Measurements from ENCODE around the gene TMEM37. TPM values are rescaled to one million over a fixed set of nuclear protein-coding genes. Genes with fewer than 3 reads are reported as not detected.

TMEM37 gene
- total RNA-seq, 3 donors from 2014 or later (not counting 1 experiment from before 2014, with no cell fraction given): not detected

DNA sequence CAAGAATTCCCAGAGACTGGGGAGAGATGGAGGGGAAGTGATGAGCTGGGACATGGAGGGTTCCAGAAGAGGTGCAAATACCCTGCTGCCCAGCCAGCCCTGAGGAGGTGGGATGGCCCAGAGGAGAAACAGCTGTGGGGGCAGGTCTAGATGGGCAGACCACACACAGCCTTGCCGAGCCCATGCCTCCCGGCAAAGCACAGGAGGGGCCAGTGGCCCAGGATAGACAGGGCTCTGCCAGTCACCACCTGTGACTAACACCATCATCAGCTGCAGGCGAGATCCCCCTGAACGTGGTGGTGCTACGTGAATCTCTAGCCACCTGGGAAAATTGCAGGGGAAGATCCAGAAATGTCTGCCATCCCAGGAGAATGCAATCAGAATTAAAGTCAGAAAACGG lies 53.2 kb downstream of the TMEM37 start:
- DNase-seq: no peak
- no peak overlapping the region for H3K4me3 ChIP-seq (ENCODE audit: low read length)
- 88% methylated on average over 6 of the region's 6 CpGs for WGBS (ENCODE audit: insufficient coverage)
- no peaks in the 10 kb centered on the region for H3K9me3 Mint-ChIP-seq
- H3K36me3 Mint-ChIP-seq: no peaks in the 10 kb centered on the region
- ATAC-seq: no peak
- no peaks in the 10 kb centered on the region for H3K27me3 ChIP-seq (ENCODE audit: control insufficient read depth, insufficient read depth, low read length)
- no peaks in the 10 kb centered on the region for H3K36me3 ChIP-seq (ENCODE audit: control insufficient read depth, insufficient read depth, low read length)
- H3K27ac ChIP-seq (ENCODE audit: low read length): no peak overlapping the region
- TF ChIP-seq, protein P1, sequence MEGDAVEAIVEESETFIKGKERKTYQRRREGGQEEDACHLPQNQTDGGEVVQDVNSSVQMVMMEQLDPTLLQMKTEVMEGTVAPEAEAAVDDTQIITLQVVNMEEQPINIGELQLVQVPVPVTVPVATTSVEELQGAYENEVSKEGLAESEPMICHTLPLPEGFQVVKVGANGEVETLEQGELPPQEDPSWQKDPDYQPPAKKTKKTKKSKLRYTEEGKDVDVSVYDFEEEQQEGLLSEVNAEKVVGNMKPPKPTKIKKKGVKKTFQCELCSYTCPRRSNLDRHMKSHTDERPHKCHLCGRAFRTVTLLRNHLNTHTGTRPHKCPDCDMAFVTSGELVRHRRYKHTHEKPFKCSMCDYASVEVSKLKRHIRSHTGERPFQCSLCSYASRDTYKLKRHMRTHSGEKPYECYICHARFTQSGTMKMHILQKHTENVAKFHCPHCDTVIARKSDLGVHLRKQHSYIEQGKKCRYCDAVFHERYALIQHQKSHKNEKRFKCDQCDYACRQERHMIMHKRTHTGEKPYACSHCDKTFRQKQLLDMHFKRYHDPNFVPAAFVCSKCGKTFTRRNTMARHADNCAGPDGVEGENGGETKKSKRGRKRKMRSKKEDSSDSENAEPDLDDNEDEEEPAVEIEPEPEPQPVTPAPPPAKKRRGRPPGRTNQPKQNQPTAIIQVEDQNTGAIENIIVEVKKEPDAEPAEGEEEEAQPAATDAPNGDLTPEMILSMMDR (IDR thresholded peaks at IDR 0.05): no peak
- H3K4me1 ChIP-seq (ENCODE audit: control insufficient read depth, insufficient read depth, low read length): no peaks in the 10 kb centered on the region
- H3K4me1 Mint-ChIP-seq: no peaks in the 10 kb centered on the region
- intact Hi-C loops (cut with micrococcal nuclease): no loop called here
- H3K9me3 ChIP-seq (ENCODE audit: control insufficient read depth, insufficient read depth, low read length): no peaks in the 10 kb centered on the region
- H3K27ac Mint-ChIP-seq: no peak overlapping the region
- H3K4me3 Mint-ChIP-seq: no peak overlapping the region
- peaks cover 0 to 5% of the 10 kb centered on the region in 2 donors for H3K27me3 Mint-ChIP-seq (ENCODE audit: low read depth in 2 of 2)

DNA sequence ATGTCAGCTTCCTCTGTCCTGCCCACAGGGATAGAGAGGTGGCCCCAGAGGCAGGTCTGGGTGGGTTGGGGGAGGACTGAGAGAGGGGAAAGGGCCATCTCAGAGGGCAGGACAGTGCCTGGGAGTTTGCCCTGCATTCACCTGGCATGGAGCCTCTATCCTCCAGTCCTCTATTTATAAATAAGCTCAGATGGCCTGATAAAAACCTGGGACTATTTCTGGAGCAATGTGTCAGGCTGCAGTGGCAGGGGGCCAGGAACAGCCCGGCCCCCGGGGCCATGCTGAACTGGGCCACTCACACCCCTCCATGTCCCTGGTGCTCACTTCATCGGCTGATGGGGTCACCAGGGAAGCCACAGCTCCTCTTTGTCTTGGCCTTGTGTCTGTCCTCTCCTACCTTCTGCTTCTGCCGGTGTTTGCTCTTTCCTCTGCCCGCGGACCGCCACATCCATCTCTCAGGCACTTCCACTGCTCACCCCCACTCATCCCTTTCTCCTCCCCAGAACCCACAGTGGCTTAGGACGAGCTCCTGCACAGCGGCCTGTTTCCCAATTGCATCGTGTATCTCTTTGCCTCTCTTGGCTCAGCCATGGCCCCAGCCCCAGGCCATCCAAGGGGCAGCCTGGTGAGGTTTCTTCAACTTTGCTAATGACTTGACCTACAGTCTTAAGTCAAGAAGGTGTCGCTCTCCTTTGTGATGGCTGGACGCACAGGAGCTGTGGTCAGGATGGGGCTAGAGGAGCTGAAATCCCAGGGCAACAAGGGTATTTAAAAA lies 53.9 kb downstream of the TMEM37 start:
- TF ChIP-seq, protein P1 (IDR thresholded peaks at IDR 0.05): no peak
- no peak overlapping the region for H3K4me3 Mint-ChIP-seq
- no peaks in the 10 kb centered on the region for H3K36me3 Mint-ChIP-seq
- no peaks in the 10 kb centered on the region for H3K4me1 ChIP-seq (ENCODE audit: control insufficient read depth, insufficient read depth, low read length)
- DNase-seq: no peak
- H3K27me3 Mint-ChIP-seq (ENCODE audit: low read depth in 2 of 2): peaks cover 0 to 9% of the 10 kb centered on the region in 2 donors
- H3K4me1 Mint-ChIP-seq: no peaks in the 10 kb centered on the region
- H3K27ac Mint-ChIP-seq: no peak overlapping the region
- no peak for ATAC-seq
- no peaks in the 10 kb centered on the region for H3K27me3 ChIP-seq (ENCODE audit: control insufficient read depth, insufficient read depth, low read length)
- H3K9me3 ChIP-seq (ENCODE audit: control insufficient read depth, insufficient read depth, low read length): no peaks in the 10 kb centered on the region
- H3K4me3 ChIP-seq (ENCODE audit: low read length): no peak overlapping the region
- no peaks in the 10 kb centered on the region for H3K36me3 ChIP-seq (ENCODE audit: control insufficient read depth, insufficient read depth, low read length)
- 91% methylated on average over 12 of the region's 12 CpGs for WGBS (ENCODE audit: insufficient coverage)
- intact Hi-C loops (cut with micrococcal nuclease): no loop called here
- H3K9me3 Mint-ChIP-seq: no peaks in the 10 kb centered on the region
- no peak overlapping the region for H3K27ac ChIP-seq (ENCODE audit: low read length)

DNA sequence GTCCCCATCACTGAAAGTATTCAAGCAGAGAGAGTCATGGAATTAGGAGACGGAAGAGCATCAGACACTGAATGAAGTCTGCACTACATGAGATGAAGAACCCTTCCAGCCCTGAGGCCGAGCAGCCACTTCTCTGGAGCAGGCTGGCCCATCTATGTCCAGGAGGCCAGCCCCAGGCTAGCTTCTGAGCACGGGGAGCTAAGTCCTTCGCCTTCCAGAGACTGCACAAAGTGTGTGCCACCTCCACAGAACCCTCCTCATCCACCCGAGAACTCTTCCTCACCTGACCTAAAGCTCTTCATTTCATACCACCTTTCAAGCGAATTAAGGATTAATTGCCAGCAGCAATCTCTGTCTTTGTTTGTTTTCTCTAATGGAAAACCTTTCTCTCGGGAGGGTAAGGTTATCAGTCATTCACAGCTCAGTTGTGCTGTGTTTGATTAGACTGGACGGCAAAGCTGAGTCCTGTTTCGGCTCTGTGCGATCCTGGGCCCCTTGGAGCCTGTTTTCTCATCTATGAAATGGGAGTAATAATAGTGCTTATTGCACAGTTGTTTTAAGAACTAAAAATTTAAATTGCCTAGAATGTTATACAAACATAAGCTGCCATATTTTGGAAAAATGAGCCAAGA lies 54.7 kb downstream of the TMEM37 start:
- Mint-ChIP-seq H3K27ac (no peak overlapping the region), H3K27me3 (ENCODE audit: low read depth in 2 of 2) (peaks cover 0 to 10% of the 10 kb centered on the region in 2 donors), H3K4me1 (no peaks in the 10 kb centered on the region), H3K9me3 (no peaks in the 10 kb centered on the region), H3K4me3 (no peak overlapping the region), H3K36me3 (no peaks in the 10 kb centered on the region)
- Histone ChIP-seq H3K27me3 (ENCODE audit: control insufficient read depth, insufficient read depth, low read length) (no peaks in the 10 kb centered on the region), H3K27ac (ENCODE audit: low read length) (no peak overlapping the region), H3K36me3 (ENCODE audit: control insufficient read depth, insufficient read depth, low read length) (no peaks in the 10 kb centered on the region), H3K4me1 (ENCODE audit: control insufficient read depth, insufficient read depth, low read length) (no peaks in the 10 kb centered on the region), H3K9me3 (ENCODE audit: control insufficient read depth, insufficient read depth, low read length) (no peaks in the 10 kb centered on the region), H3K4me3 (ENCODE audit: low read length) (no peak overlapping the region)
- TF ChIP-seq, protein P1 (IDR thresholded peaks at IDR 0.05): no peak
- ATAC-seq (no peak), DNase-seq (no peak)
- intact Hi-C loops (cut with micrococcal nuclease): no loop called here
- 76% methylated on average over 10 of the region's 10 CpGs for WGBS (ENCODE audit: insufficient coverage)

Measured in natural killer cell (primary cell).